ENCODE measurements around the gene SMARCC2. TPM values are rescaled to one million over a fixed set of nuclear protein-coding genes. Genes with fewer than 3 reads are reported as not detected.
A peak's percentile ranks its signal among the peaks of the same experiment; 100 is the strongest.
"Not testable (repeated sequence)": the region's sequence is repeated elsewhere in the genome, so short reads cannot be mapped to it uniquely, and the experiment has no call there.

The SMARCC2 gene
- total RNA-seq, 1 donor from 2014 or later, result 67.1 TPM

DNA sequence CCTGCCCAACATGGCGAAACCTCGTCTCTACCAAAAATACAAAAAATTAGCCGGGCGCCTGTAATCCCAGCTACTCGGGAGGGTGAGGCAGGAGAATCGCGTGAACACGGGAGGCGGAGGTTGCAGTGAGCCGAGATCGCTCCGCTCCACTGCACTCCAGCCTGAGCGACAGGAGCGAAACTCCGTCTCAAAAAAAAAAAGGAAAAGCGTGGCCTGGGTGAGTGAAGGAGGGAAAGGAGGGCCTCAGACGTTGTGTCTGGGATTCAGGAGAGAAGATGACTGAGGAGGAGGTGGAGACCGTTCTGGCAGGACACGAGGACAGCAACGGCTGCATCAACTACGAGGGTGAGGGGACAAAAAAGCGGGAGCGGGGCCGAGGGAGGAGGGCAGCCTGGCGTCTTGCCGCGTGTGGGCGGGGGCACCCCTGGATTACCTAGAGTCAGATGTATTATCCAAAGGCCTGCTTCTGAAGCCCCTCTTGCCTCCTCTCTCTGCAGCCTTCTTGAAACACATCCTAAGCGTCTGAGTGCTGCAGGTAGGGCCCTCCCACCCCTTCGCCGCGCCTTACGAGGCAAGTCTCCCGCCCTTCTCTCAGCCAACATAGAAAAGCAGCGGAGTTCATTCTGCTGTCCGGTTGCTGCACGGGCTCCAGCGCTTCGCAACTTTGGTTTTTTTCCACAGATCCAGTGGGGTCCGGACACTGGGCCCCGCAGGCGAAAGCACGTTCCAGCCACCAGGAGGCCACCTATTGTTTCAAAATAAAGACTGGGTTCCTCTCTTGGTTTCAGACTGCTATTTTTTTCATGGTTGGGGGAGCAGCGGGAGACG is 31.9 kb downstream of the SMARCC2 start:
- Histone ChIP-seq H3K27me3 (ENCODE audit: low read depth) (no peaks in the 10 kb centered on the region), H3K36me3 (peaks cover 31% of the 10 kb centered on the region), H3K4me1 (peaks cover 63% of the 10 kb centered on the region), H3K27ac (replicated peaks) (peak overlapping the region; percentile 96), H3K9me3 (replicated peaks) (no peaks in the 10 kb centered on the region), H3K4me3 (peak overlapping the region; percentile 75)
- intact Hi-C loops (cut with micrococcal nuclease), result loop anchor here (5.0 kb wide), 1 partner anchor 40 kb away; the partner anchor contains the start of genes RPL41 and ZC3H10
- TF ChIP-seq, protein P1, sequence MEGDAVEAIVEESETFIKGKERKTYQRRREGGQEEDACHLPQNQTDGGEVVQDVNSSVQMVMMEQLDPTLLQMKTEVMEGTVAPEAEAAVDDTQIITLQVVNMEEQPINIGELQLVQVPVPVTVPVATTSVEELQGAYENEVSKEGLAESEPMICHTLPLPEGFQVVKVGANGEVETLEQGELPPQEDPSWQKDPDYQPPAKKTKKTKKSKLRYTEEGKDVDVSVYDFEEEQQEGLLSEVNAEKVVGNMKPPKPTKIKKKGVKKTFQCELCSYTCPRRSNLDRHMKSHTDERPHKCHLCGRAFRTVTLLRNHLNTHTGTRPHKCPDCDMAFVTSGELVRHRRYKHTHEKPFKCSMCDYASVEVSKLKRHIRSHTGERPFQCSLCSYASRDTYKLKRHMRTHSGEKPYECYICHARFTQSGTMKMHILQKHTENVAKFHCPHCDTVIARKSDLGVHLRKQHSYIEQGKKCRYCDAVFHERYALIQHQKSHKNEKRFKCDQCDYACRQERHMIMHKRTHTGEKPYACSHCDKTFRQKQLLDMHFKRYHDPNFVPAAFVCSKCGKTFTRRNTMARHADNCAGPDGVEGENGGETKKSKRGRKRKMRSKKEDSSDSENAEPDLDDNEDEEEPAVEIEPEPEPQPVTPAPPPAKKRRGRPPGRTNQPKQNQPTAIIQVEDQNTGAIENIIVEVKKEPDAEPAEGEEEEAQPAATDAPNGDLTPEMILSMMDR (IDR thresholded peaks at IDR 0.05; ENCODE audit: borderline replicate concordance), result peak; percentile 73
- DNase-seq, result peak; percentile 74

DNA sequence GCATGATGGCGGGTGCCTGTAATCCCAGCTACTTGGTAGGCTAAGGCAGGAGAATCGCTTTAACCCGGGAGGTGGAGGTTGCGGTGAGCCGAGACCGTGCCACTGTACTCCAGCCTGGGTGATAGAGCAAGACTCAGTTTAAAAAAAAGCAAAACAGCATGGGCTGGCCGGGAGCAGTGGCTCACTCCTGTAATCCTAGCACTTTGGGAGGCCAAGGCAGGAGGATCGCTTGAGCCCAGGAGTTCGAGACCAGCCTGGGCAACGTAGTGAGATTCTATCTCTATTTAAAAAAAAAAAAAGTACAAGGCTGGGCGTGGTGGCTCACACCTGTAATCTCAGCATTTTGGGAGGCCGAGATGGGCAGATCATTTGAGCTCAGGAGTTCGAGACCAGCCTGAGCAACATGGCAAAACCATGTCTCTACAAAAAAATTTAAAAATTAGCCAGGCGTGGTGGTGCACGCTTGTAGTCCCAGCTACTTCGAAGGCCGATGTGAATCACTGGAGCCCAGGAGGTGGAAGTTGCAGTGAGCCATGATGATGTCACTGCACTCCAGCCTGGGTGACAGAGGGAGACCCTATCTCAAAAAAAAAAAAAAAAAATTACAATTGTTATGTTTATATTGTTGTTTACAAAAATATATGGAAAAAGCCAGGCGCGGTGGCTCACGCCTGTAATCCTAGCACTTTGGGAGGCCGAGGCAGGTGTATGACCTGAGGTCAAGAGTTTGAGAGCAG is 32.7 kb downstream of the SMARCC2 start:
- peaks cover 23% of the 10 kb centered on the region for H3K36me3 ChIP-seq
- peak overlapping the region; percentile 75 for H3K4me3 ChIP-seq
- H3K4me1 ChIP-seq, result peaks cover 60% of the 10 kb centered on the region
- not testable (repeated sequence) for DNase-seq; H3K9me3 ChIP-seq (replicated peaks); H3K27me3 ChIP-seq (ENCODE audit: low read depth)
- H3K27ac ChIP-seq (replicated peaks), result peak overlapping the region; percentile 96
- intact Hi-C loops (cut with micrococcal nuclease), result loop anchor here (5.0 kb wide), 1 partner anchor 39 kb away; the partner anchor contains the start of genes RPL41 and ZC3H10

DNA sequence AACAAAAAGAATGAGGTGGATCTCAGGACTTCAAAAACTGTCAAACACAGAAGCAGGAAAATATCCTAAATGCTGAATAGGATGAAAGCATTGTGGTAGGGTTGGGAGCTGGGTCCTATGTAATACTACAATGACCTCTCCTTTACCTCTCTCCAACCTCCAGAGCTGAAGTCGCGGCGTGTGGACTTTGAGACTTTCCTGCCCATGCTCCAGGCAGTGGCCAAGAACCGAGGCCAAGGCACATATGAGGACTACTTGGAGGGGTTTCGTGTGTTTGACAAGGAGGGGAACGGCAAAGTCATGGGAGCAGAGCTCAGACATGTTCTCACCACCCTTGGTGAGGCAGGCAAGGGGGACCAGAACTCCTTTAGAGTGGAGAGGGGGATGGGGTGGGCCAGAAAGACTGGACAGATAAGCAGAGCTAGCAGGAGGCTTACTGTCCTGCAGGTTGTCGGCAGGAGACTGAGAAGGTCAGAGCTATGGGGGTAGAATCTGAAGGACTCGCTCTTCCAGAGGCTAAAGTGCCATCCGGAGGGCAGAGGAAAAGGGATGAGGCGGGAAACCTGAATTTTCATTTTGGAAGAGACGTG is 33.9 kb downstream of the SMARCC2 start:
- Histone ChIP-seq H3K27ac (replicated peaks) (no peak overlapping the region), H3K4me1 (peaks cover 59% of the 10 kb centered on the region), H3K36me3 (peaks cover 11% of the 10 kb centered on the region), H3K9me3 (replicated peaks) (no peaks in the 10 kb centered on the region), H3K4me3 (no peak overlapping the region), H3K27me3 (ENCODE audit: low read depth) (no peaks in the 10 kb centered on the region)
- intact Hi-C loops (cut with micrococcal nuclease), result loop anchor here (5.0 kb wide), 1 partner anchor 38 kb away; the partner anchor contains the start of genes RPL41 and ZC3H10
- no peak for DNase-seq
- TF ChIP-seq, protein P1 (IDR thresholded peaks at IDR 0.05; ENCODE audit: borderline replicate concordance), result no peak

DNA sequence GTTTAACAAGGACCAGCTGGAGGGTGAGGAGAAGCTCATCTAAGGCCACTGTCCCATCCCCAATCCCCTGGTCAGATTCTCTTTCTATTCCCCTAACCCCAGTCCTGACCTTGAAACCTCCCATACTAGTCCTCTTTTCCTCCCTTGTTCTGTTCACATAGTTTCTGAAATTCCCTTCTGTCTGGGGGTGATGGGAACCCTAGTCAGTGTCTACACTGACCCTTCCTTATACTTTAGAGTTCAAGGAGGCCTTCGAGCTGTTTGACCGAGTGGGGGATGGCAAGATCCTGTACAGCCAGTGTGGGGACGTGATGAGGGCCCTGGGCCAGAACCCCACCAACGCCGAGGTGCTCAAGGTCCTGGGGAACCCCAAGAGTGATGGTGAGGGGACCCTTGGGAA is 34.5 kb downstream of the SMARCC2 start:
- TF ChIP-seq, protein P1 (IDR thresholded peaks at IDR 0.05; ENCODE audit: borderline replicate concordance), result no peak
- peaks cover 5% of the 10 kb centered on the region for H3K36me3 ChIP-seq
- DNase-seq, result no peak
- no peak overlapping the region for H3K27ac ChIP-seq (replicated peaks)
- H3K4me1 ChIP-seq, result peaks cover 54% of the 10 kb centered on the region
- no peak overlapping the region for H3K4me3 ChIP-seq
- intact Hi-C loops (cut with micrococcal nuclease), result loop anchor here (5.0 kb wide), 1 partner anchor 38 kb away; the partner anchor contains the start of genes RPL41 and ZC3H10
- H3K27me3 ChIP-seq (ENCODE audit: low read depth), result no peaks in the 10 kb centered on the region
- no peaks in the 10 kb centered on the region for H3K9me3 ChIP-seq (replicated peaks)

DNA sequence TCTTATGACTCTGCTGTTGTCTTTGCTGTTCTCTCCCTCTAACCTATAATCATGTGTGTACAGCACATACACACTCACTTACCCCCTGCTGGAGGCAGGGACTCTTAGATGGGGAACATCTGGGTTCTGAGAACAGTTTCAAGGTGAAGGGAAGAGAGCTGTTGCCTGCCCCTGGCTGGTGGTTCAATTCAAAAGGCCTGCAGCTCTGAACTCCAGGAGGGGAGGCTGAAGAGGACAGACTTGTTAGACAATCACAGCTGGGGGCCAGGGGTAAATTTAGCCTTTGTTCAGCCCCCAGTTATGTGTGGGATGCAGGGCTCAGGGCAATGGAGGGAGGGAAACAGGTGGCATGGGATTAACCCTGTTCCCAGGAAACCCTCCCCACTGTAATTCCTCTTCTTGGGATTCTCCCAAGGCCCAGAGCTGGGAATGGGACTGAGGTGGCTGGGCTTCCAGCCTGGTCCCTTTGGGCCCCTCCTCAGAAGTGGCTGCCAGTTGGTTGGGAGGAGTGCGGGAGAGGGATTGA is 35.0 kb downstream of the SMARCC2 start:
- H3K4me3 ChIP-seq, result no peak overlapping the region
- no peak overlapping the region for H3K27ac ChIP-seq (replicated peaks)
- H3K4me1 ChIP-seq, result peaks cover 49% of the 10 kb centered on the region
- no peaks in the 10 kb centered on the region for H3K9me3 ChIP-seq (replicated peaks)
- TF ChIP-seq, protein P1 (IDR thresholded peaks at IDR 0.05; ENCODE audit: borderline replicate concordance), result no peak
- DNase-seq, result no peak
- intact Hi-C loops (cut with micrococcal nuclease), result no loop called here
- H3K27me3 ChIP-seq (ENCODE audit: low read depth), result no peaks in the 10 kb centered on the region
- peaks cover under 1% of the 10 kb centered on the region for H3K36me3 ChIP-seq

All from left ventricle myocardium inferior (tissue), 1 donor.